DMS 273 treated with DMSO at 0.1 percent for 48 hours (cell line): Measurements from ENCODE around the gene OR12D1.

Experiments
- DNase-seq: peaks from one replicate; lab custom pipeline; 2025; lab: John Stamatoyannopoulos, UW

OR12D1 gene

DNA sequence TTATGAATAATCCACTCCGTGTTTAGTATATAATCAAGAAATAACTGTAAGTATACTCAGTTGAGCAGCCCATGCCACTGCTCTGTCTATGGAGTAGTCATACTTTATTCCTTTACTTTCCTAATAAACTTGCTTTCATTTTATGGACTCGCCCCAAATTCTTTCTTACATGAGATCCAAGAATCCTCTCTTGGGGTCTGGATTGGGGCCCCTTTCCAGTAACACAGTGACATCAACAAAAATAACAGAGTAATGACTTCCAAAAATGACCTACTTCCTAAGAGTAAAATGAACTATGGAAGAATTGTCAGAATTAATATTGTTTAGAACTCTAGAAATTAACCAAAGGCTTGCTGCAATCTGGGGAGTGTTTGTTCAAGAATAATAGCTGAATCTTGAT is 51.1 kb downstream of the OR12D1 start:
- DNase-seq, result no peak

DNA sequence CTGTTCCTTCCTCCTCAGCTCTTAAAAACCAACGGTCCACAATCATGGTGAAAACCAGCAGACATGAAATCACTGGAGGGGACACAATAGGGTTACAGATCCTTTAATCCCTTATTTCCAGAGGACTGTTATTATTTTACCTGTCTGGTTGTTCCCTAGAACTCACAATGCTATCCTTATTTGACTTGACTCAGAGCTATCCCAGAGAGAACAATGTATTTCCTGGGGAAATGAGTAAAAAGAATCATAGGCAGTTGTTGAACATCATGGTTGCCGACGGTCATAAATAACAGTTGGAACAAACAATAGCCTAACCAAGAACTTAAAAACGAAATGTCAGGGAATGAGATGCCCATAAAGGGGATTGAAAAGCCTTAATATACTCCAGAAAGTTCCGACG is 51.5 kb downstream of the OR12D1 start:
- no peak for DNase-seq
